ENCODE results near the gene ZNF827. TPM values are rescaled to one million over a fixed set of nuclear protein-coding genes. Genes with fewer than 3 reads are reported as not detected.

ZNF827 gene
- total and polyA plus RNA-seq, 2 of the 8 experiments (the other 6 are each of a cell fraction or from before 2014, with no cell fraction given) = 25.3 to 26.2 TPM

DNA sequence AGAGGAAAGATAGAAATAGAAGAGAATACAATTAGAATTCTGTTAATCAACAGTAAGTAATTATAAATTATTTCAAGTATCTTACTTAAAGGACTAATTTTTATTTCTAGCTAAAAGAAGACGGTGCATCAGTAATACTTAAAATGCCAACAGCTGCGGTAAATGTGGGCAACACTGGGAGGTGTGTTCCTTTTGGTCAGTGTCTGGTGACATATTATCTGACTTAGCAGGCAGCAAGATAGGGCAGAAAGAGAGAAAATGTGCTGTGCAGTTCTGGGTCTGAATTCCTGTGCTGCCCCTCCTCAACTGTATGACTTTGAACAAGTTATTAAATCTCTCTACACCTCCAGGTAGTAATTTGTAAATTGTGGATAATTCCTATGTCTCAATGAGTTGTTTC is 120.6 kb downstream of the ZNF827 start:
- no peak overlapping the region for H2AFZ ChIP-seq (ENCODE audit: low read length)
- no peaks in the 10 kb centered on the region for H3K27me3 ChIP-seq (replicated peaks in 1 of 4; ENCODE audit: control insufficient read depth in 3 of 4, extremely low read depth in 1 of 4, insufficient read depth in 3 of 4, low read length in 3 of 4)
- no peak overlapping the region for H3K18ac ChIP-seq (ENCODE audit: extremely low read depth, low read length)
- no peak overlapping the region for H3K14ac ChIP-seq (ENCODE audit: insufficient read length)
- H4K20me1 ChIP-seq (replicated peaks in 1 of 2; ENCODE audit: control insufficient read depth in 1 of 2, insufficient read depth in 2 of 2, low read length in 2 of 2) = no peaks in the 10 kb centered on the region
- H4K8ac ChIP-seq (ENCODE audit: extremely low read depth, insufficient read depth, low read length) = no peak overlapping the region
- H3K9me3 ChIP-seq (ENCODE audit: insufficient read depth in 2 of 2, low read depth in 1 of 2, low read length in 1 of 2) = 0 out of 4 replicates have a peak, but pooled peaks cover 0 to under 1% of the 10 kb centered on the region in 2 experiments
- H2BK12ac ChIP-seq (ENCODE audit: low read depth, low read length) = no peak overlapping the region
- no peak overlapping the region for H4K91ac ChIP-seq (replicated peaks; ENCODE audit: insufficient read length, low read length)
- 89% methylated on average over 2 of the region's 2 CpGs; no CpG with 5 or more reads in 1 of the 2 experiments for WGBS, 2 experiments (ENCODE audit: extremely low coverage in 1 of 2, insufficient coverage in 1 of 2, insufficient read length in 1 of 2, insufficient replicate concordance in 2 of 2, low coverage in 1 of 2, low lambda C conversion rate in 2 of 2, missing lambda C conversion rate in 1 of 2)
- H3K9ac ChIP-seq (replicated peaks in 1 of 4; ENCODE audit: extremely low read depth in 1 of 4, low read depth in 3 of 4, low read length in 3 of 4) = no peak overlapping the region
- no peak overlapping the region for H2BK120ac ChIP-seq (replicated peaks; ENCODE audit: low read depth, low read length)
- no peak overlapping the region for H2AK5ac ChIP-seq (ENCODE audit: low read depth, low read length)
- peaks cover 0 to 9% (median 5%) of the 10 kb centered on the region in 4 experiments; a peak in 4 of 7 replicates for H3K4me1 ChIP-seq (replicated peaks in 1 of 4; ENCODE audit: control insufficient read depth in 3 of 4, insufficient read depth in 4 of 4, low read length in 3 of 4)
- H3K36me3 ChIP-seq (ENCODE audit: control insufficient read depth in 2 of 4, insufficient read depth in 4 of 4, low read length in 3 of 4) = peaks cover 0 to 20% (median 12%) of the 10 kb centered on the region in 4 experiments; a peak in 6 of 8 replicates
- no peak overlapping the region for H3K27ac ChIP-seq (ENCODE audit: low read depth, low read length)
- no peak overlapping the region for H4K5ac ChIP-seq (ENCODE audit: insufficient read length, low read depth, low read length)
- H3K4ac ChIP-seq (replicated peaks; ENCODE audit: insufficient read length, low read depth, low read length) = no peak overlapping the region
- H2BK20ac ChIP-seq (ENCODE audit: low read length) = no peak overlapping the region
- no peak overlapping the region for H3K4me2 ChIP-seq (ENCODE audit: insufficient read depth in 1 of 2, low read depth in 2 of 2, low read length in 2 of 2)
- no peaks in the 10 kb centered on the region for H3K79me1 ChIP-seq (ENCODE audit: low read depth, low read length)
- ChIA-PET POLR2A (ENCODE audit: partially characterized antibody) (no interaction called here), CTCF (ENCODE audit: partially characterized antibody) (interaction anchor here (1.0 to 1.6 kb wide), 2 partner anchors 8 to 74 kb away, joined by 3 to 4 read pairs; no protein-coding TSS in a partner anchor)
- H2BK5ac ChIP-seq (ENCODE audit: low read depth, low read length) = no peak overlapping the region
- H2BK15ac ChIP-seq (ENCODE audit: low read length) = no peak overlapping the region
- no peak overlapping the region for H3K56ac ChIP-seq (replicated peaks; ENCODE audit: insufficient read length, low read depth, low read length)
- H3K23ac ChIP-seq (ENCODE audit: insufficient read length) = no peak overlapping the region
- DNase-seq (ENCODE audit: low read depth in 1 of 2, low spot score in 2 of 2) (no peak), FAIRE-seq (no peak)
- H3K4me3 ChIP-seq (ENCODE audit: extremely low read depth in 1 of 4, insufficient read depth in 2 of 4, low read depth in 3 of 4, low read length in 4 of 4) = no peak overlapping the region
- no peaks in the 10 kb centered on the region for H3K79me2 ChIP-seq (ENCODE audit: control insufficient read depth in 1 of 2, insufficient read depth in 2 of 2, low read length in 2 of 2)
- H3K23me2 ChIP-seq (ENCODE audit: low read depth, low read length) = no peaks in the 10 kb centered on the region
- TF ChIP-seq, protein P1, sequence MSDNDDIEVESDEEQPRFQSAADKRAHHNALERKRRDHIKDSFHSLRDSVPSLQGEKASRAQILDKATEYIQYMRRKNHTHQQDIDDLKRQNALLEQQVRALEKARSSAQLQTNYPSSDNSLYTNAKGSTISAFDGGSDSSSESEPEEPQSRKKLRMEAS (IDR thresholded peaks at IDR 0.05) = no peak
- no peak for TF ChIP-seq SUZ12 (IDR thresholded peaks at IDR 0.05; ENCODE audit: low read length)
- TF ChIP-seq SIN3A (conservative IDR thresholded peaks at IDR 0.05 in 1 of 2, IDR thresholded peaks at IDR 0.05 in 1 of 2; ENCODE audit: low read depth in 1 of 2, low read length in 2 of 2) = no peak
- no peak for TF ChIP-seq CHD1 (IDR thresholded peaks at IDR 0.05; ENCODE audit: low read depth, low read length)
- TF ChIP-seq, protein P2, sequence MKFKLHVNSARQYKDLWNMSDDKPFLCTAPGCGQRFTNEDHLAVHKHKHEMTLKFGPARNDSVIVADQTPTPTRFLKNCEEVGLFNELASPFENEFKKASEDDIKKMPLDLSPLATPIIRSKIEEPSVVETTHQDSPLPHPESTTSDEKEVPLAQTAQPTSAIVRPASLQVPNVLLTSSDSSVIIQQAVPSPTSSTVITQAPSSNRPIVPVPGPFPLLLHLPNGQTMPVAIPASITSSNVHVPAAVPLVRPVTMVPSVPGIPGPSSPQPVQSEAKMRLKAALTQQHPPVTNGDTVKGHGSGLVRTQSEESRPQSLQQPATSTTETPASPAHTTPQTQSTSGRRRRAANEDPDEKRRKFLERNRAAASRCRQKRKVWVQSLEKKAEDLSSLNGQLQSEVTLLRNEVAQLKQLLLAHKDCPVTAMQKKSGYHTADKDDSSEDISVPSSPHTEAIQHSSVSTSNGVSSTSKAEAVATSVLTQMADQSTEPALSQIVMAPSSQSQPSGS (IDR thresholded peaks at IDR 0.05; ENCODE audit: low read length) = no peak
- no peak for TF ChIP-seq SRF (IDR thresholded peaks at IDR 0.05; ENCODE audit: low read depth, low read length)
- no peak for TF ChIP-seq SIRT6 (IDR thresholded peaks at IDR 0.05; ENCODE audit: low read length)
- TF ChIP-seq TAF7 (optimal IDR thresholded peaks at IDR 0.05; ENCODE audit: borderline replicate concordance, low read depth, low read length) = no peak
- no peak for TF ChIP-seq CTBP2 (IDR thresholded peaks at IDR 0.05; ENCODE audit: borderline replicate concordance, insufficient read depth, insufficient read length, low read length)
- TF ChIP-seq SP4 (IDR thresholded peaks at IDR 0.05; ENCODE audit: low read length) = no peak
- TF ChIP-seq TEAD4 (IDR thresholded peaks at IDR 0.05; ENCODE audit: low read depth, low read length) = no peak
- TF ChIP-seq SIX5 (IDR thresholded peaks at IDR 0.05; ENCODE audit: low read depth, low read length) = no peak

Data from H1 (cell line).